Peyer's patch (tissue), 4 donors: ENCODE measurements around the gene GDPD3. TPM values are rescaled to one million over a fixed set of nuclear protein-coding genes. Genes with fewer than 3 reads are reported as not detected.

Experiments
- DNase-seq, 3 donors: peaks; one replicate each; pipeline ENCODE4 v3.0.0-alpha.2; 2017 to 2019
- H3K27ac ChIP-seq, 4 donors: fragments of 200-600 bp; sonication (generic); one replicate each; pipeline ENCODE4 v1.5.1; 2016 to 2019
- H3K27me3 ChIP-seq, 2 donors: fragments of 200-600 bp; sonication (generic); one replicate each; pipeline ENCODE4 v1.5.1; 2019
- H3K36me3 ChIP-seq, 3 donors: fragments of 200-600 bp; sonication (generic); one replicate each; pipeline ENCODE4 v1.5.1; 2016 to 2019
- H3K4me1 ChIP-seq, 4 donors: fragments of 200-600 bp; sonication (generic); one replicate each; pipeline ENCODE4 v1.5.1; 2016 to 2019
- H3K4me3 ChIP-seq, 4 donors: fragments of 200-600 bp; sonication (generic); 1 replicate in 3 of 4; 2 replicates in 1 of 4; pipeline ENCODE4 v1.5.1; 2016 to 2019; ENCODE audit warnings: mild to moderate bottlenecking in 1 of 4
- H3K9me3 ChIP-seq, 4 donors: fragments of 200-600 bp; sonication (generic); one replicate each; pipeline ENCODE4 v1.5.1; 2016 to 2019; ENCODE audit warnings: mild to moderate bottlenecking in 1 of 4
- POLR2A ChIP-seq, 2 donors: fragments of 450-650 bp; IDR thresholded peaks; one replicate each; pipeline ENCODE4 v1.5.1; 2017; ENCODE audit warnings: antibody characterized with exemption in 2 of 2, mild to moderate bottlenecking in 2 of 2, moderate library complexity in 2 of 2
- total RNA-seq, 4 donors: library from RNA; depleted of rRNA; stranded (reverse); fragments of >200 nt; gene quantifications; one replicate each; pipeline ENCODE4 v1.1.0, GENCODE V29; 2016
- TF ChIP-seq, protein P1 (sequence below), 6 experiments: fragments of 450-650 bp in 4 of 6; fragments of 200-600 bp in 2 of 6; sonication (generic) in 1 of 6; IDR thresholded peaks; one replicate each; pipeline ENCODE4 v1.5.1; 2017 to 2019; ENCODE audit warnings: antibody characterized with exemption in 6 of 6, mild to moderate bottlenecking in 3 of 6, moderate library complexity in 1 of 6

The GDPD3 gene
- total RNA-seq, 4 donors from 2014 or later = 9.1 to 25.6 (median 14.6) TPM

DNA sequence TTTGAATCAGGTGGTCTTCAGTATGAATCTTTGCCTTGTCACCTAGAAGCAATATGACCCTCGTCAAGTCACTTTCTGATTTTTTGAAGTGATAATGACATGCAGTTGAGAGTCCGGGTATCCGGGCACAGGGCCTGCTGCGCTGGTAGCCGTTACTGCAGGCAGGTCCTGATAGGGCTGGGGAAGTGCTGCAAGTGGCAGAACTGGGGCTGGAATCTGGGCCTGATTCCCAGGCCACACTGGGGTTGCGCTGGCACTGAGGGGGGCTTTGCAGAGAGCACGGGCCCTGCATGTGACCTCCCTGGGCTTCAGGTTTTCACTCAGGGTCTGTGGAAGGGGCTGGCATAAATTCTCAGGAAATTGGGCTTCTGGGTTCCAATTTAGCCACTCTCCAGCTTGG is 34.6 kb downstream of the GDPD3 start:
- Histone ChIP-seq H3K4me3 (no peak overlapping the region), H3K27ac (no peak overlapping the region), H3K36me3 (peaks cover 0 to 56% (median 0%) of the 10 kb centered on the region in 3 donors), H3K9me3 (no peaks in the 10 kb centered on the region), H3K27me3 (no peaks in the 10 kb centered on the region), H3K4me1 (peaks cover 0 to 29% (median 4%) of the 10 kb centered on the region in 4 donors)
- DNase-seq = no peak
- TF ChIP-seq POLR2A (IDR thresholded peaks at IDR 0.05) = no peak

DNA sequence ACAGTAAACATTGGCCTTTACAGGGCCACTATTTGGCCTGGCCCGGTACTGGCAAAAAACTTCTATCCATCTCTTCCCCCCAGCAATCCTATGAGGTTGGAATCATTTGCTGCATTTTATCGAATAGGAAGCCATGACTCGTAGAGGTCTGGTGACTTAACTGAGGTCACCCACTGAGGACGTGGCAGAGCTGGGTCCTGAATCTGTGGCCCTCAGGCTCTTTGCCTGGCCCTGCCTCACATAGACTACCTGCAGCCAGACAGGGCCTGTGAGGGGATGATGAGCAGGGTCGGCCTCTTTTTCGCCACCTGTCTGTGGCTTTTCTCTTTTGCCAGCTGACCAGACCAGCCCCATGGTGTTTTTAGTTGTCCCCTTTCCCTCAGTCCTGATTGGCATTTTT is 35.7 kb downstream of the GDPD3 start:
- no peaks in the 10 kb centered on the region for H3K27me3 ChIP-seq
- H3K4me1 ChIP-seq = peaks cover 0 to 29% (median 4%) of the 10 kb centered on the region in 4 donors
- no peak overlapping the region for H3K27ac ChIP-seq
- no peaks in the 10 kb centered on the region for H3K9me3 ChIP-seq
- no peak for DNase-seq
- TF ChIP-seq, protein P1, sequence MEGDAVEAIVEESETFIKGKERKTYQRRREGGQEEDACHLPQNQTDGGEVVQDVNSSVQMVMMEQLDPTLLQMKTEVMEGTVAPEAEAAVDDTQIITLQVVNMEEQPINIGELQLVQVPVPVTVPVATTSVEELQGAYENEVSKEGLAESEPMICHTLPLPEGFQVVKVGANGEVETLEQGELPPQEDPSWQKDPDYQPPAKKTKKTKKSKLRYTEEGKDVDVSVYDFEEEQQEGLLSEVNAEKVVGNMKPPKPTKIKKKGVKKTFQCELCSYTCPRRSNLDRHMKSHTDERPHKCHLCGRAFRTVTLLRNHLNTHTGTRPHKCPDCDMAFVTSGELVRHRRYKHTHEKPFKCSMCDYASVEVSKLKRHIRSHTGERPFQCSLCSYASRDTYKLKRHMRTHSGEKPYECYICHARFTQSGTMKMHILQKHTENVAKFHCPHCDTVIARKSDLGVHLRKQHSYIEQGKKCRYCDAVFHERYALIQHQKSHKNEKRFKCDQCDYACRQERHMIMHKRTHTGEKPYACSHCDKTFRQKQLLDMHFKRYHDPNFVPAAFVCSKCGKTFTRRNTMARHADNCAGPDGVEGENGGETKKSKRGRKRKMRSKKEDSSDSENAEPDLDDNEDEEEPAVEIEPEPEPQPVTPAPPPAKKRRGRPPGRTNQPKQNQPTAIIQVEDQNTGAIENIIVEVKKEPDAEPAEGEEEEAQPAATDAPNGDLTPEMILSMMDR (IDR thresholded peaks at IDR 0.05) = no peak
- no peak for TF ChIP-seq POLR2A (IDR thresholded peaks at IDR 0.05)
- peak overlapping the region in 1 of 4 donors; percentile 80 for H3K4me3 ChIP-seq
- H3K36me3 ChIP-seq = peaks cover 0 to 51% (median 0%) of the 10 kb centered on the region in 3 donors

DNA sequence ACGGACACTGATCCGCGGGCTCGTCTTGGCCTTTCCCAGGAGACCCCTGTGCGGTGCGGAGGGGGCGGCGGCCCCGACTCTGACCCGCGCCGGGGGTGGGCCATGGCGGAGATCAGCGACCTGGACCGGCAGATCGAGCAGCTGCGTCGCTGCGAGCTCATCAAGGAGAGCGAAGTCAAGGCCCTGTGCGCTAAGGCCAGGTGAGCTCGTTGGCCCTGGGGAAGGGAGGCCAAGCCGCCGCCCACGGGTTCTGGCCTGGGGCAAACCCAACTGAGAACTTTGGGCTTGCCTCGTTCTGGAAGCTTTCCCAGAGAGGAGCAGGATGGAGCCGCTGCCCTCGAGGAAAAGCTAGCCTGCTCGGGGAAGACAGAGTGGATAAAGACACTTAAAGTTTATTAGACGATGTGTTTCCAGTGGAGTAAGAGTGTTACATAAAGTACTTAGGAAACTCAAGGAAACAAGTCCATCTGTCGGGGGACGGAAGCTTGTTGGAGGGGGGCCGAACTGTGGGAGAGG is 37.0 kb downstream of the GDPD3 start:
- Histone ChIP-seq H3K27me3 (no peaks in the 10 kb centered on the region), H3K36me3 (peaks cover 0 to 51% (median 0%) of the 10 kb centered on the region in 3 donors), H3K27ac (peak overlapping the region; percentile 88 to 93 (median 88)), H3K4me3 (peak overlapping the region; percentile 69 to 95 (median 88)), H3K9me3 (no peaks in the 10 kb centered on the region), H3K4me1 (peaks cover 0 to 29% (median 4%) of the 10 kb centered on the region in 4 donors)
- no peak for TF ChIP-seq POLR2A (IDR thresholded peaks at IDR 0.05)
- TF ChIP-seq, protein P1 (IDR thresholded peaks at IDR 0.05) = no peak
- peak in 1 of 3 donors; percentile 63 for DNase-seq

DNA sequence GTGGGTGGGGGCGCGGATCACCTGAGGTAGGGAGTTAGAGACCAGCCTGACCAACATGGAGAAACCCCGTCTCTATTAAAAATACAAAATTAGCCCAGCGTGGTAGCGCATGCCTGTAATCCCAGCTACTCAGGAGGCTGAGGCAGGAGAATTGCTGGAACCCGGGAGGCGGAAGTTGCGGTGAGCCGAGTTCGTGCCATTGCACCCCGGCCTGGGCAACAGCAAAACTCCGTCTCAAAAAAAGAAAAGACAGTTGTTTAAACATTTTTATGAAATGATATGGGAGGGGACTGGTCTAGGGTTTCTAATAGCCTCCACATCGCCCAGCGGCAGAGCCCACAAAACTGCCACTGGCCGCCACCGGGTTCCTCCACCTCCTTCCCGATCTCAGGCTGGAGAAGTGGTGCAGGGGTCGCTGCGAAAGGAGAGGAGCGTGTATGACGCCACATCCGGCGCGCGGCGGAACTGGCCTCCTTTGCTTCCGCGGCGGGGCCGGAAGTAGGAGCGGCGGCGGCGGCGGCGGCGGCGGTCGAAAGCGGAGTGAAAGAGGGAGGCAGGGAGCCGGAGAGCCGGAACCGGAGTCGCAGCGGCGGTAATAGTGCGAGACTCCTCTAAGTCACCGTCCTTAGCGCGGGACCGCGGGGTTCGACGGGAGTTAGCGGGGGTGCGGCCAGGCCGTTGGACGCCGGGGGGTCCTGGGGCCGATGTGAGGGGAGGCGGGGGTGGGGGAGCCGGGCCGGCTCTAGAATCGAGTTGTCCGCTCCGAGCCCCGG is 37.6 kb downstream of the GDPD3 start, which contains the start of gene PPP4C:
Gene PPP4C, plus strand, starts transcription at position 492 of the 773 bp plus-strand sequence. CDS start 384 bp downstream, outside the sequence.
- Histone ChIP-seq H3K36me3 (peaks cover 0 to 51% (median 0%) of the 10 kb centered on the region in 3 donors), H3K27ac (peak within 1 kb of the TSS; percentile 88 to 93 (median 88))

DNA sequence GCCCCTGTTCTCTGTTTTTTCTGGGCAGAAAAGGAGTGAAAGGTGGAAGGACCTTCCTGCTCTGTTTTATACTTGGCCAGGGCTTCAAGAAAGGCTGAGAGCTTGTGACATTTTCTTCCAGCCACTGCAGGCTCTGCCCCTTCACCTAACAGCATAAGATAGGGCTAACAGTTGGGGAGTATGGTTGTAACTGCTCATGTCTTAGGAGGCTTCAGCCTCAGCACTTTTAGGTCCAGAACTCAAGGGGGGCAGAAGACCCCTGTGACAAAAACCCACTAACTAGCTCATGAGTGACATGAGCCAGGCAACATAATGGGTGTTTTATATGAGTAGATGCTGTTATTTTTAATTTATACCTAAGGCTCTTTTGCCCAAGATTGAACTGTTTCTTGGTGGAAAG is 42.8 kb downstream of the GDPD3 start:
- TF ChIP-seq, protein P1 (IDR thresholded peaks at IDR 0.05) = no peak
- no peak for TF ChIP-seq POLR2A (IDR thresholded peaks at IDR 0.05)
- H3K9me3 ChIP-seq = no peaks in the 10 kb centered on the region
- no peak overlapping the region for H3K4me3 ChIP-seq
- no peaks in the 10 kb centered on the region for H3K27me3 ChIP-seq
- H3K4me1 ChIP-seq = peaks cover 0 to 42% (median 11%) of the 10 kb centered on the region in 4 donors
- no peak overlapping the region for H3K27ac ChIP-seq
- peaks cover 0 to 63% (median 0%) of the 10 kb centered on the region in 3 donors for H3K36me3 ChIP-seq
- DNase-seq = no peak

More for the DNA sequence above, 37.6 kb downstream of the GDPD3 start, which contains the start of gene PPP4C:
- TF ChIP-seq, protein P1 (IDR thresholded peaks at IDR 0.05) = peak in 3 of 6 experiments; percentile 4 to 12 (median 10)
- peak; percentile 84 to 85 for TF ChIP-seq POLR2A (IDR thresholded peaks at IDR 0.05)
- DNase-seq = peak; percentile 92 to 97 (median 94)
- H3K4me3 ChIP-seq = peak within 1 kb of the TSS; percentile 69 to 95 (median 88)
- H3K9me3 ChIP-seq = no peaks in the 10 kb centered on the region
- peaks cover 0 to 29% (median 4%) of the 10 kb centered on the region in 4 donors for H3K4me1 ChIP-seq
- no peaks in the 10 kb centered on the region for H3K27me3 ChIP-seq
